ENCODE data around the gene TRA2A. TPM values are rescaled to one million over a fixed set of nuclear protein-coding genes. Genes with fewer than 3 reads are reported as not detected.
A peak's percentile ranks its signal among the peaks of the same experiment; 100 is the strongest.
"Not testable (repeated sequence)": the region's sequence is repeated elsewhere in the genome, so short reads cannot be mapped to it uniquely, and the experiment has no call there.

The TRA2A gene
- total RNA-seq, 2 donors from 2014 or later: 104 to 114 TPM

DNA sequence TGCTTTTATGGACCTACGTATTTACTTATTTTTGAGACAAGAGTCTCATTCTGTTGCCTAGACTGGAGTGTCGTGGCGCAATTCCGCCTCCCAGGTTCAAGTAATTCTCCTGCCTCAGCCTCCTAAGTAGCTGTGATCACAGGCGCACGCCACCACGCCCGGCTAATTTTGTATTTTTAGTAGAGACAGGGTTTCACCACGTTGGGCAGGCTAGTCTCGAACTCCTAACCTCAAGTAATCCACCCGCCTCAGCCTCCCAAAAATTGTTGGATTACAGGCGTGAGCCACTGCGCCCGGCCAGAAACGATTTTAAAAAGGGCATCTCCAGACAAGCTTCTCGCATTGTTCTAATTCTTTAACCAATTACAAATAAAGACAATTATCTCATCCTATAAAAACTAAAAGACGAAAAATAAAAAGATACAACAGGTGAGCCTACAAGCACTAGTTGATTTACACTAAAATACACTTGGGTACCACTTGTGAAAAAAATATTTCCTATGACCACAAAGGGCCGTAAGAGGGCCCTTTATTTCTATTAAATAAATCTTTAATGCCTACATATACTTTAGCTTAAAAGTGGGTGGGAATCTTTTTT lies 2.4 kb downstream of the TRA2A start:
- peaks cover 21% of the 10 kb centered on the region for H3K36me3 Mint-ChIP-seq (ENCODE audit: low read depth)
- WGBS, 2 experiments (ENCODE audit: insufficient coverage in 1 of 2, insufficient read length in 1 of 2): 76 to 86% methylated on average over 14 to 18 of the region's 18 CpGs
- Histone ChIP-seq H3K27me3 (ENCODE audit: control insufficient read depth, insufficient read depth, low read length, poor library complexity, severe bottlenecking) (no peaks in the 10 kb centered on the region), H3K9me3 (ENCODE audit: control insufficient read depth, low read length) (no peaks in the 10 kb centered on the region), H3K27ac (ENCODE audit: low read depth, low read length) (no peak overlapping the region), H3K4me1 (ENCODE audit: control insufficient read depth, insufficient read depth, low read length) (no peaks in the 10 kb centered on the region), H3K4me3 (ENCODE audit: low read length) (peak overlapping the region; percentile 99), H3K9ac (ENCODE audit: extremely low read depth, low read length, poor library complexity, severe bottlenecking) (peak overlapping the region; percentile 100), H3K36me3 (ENCODE audit: control insufficient read depth, insufficient read depth, low read length) (peaks cover 20% of the 10 kb centered on the region)
- no peaks in the 10 kb centered on the region for H3K9me3 Mint-ChIP-seq
- H3K27me3 Mint-ChIP-seq (ENCODE audit: insufficient read depth): no peaks in the 10 kb centered on the region
- no peak for DNase-seq
- peaks cover 34% of the 10 kb centered on the region for H3K4me1 Mint-ChIP-seq
- peak overlapping the region; percentile 100 for H3K27ac Mint-ChIP-seq
- peak overlapping the region; percentile 100 for H3K4me3 Mint-ChIP-seq
- TF ChIP-seq, protein P1, sequence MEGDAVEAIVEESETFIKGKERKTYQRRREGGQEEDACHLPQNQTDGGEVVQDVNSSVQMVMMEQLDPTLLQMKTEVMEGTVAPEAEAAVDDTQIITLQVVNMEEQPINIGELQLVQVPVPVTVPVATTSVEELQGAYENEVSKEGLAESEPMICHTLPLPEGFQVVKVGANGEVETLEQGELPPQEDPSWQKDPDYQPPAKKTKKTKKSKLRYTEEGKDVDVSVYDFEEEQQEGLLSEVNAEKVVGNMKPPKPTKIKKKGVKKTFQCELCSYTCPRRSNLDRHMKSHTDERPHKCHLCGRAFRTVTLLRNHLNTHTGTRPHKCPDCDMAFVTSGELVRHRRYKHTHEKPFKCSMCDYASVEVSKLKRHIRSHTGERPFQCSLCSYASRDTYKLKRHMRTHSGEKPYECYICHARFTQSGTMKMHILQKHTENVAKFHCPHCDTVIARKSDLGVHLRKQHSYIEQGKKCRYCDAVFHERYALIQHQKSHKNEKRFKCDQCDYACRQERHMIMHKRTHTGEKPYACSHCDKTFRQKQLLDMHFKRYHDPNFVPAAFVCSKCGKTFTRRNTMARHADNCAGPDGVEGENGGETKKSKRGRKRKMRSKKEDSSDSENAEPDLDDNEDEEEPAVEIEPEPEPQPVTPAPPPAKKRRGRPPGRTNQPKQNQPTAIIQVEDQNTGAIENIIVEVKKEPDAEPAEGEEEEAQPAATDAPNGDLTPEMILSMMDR (conservative IDR thresholded peaks at IDR 0.05): no peak

DNA sequence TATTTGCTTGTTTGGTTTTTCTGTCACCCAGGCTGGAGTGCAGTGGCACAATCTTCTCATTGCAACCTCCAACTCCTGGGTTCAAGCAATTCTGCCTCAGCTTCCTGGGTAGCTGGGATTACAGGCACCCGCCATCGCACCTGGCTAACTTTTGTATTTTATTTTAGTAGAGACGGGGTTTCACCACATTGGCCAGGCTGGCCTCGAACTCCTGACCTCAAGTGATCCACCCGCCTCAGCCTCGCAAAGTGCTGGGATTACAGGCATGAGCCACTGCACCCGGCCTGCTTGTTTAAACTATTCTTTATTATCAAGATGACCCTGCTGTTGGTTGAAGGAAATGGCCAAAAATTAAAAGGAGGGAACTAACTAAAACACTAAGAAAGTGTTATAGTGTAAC lies 6.2 kb downstream of the TRA2A start:
- H3K4me3 ChIP-seq (ENCODE audit: low read length); H3K4me3 Mint-ChIP-seq; H3K27me3 Mint-ChIP-seq (ENCODE audit: insufficient read depth); H3K9me3 ChIP-seq (ENCODE audit: control insufficient read depth, low read length); DNase-seq; H3K9me3 Mint-ChIP-seq; H3K27me3 ChIP-seq (ENCODE audit: control insufficient read depth, insufficient read depth, low read length, poor library complexity, severe bottlenecking); H3K27ac Mint-ChIP-seq; H3K27ac ChIP-seq (ENCODE audit: low read depth, low read length); H3K9ac ChIP-seq (ENCODE audit: extremely low read depth, low read length, poor library complexity, severe bottlenecking); H3K4me1 ChIP-seq (ENCODE audit: control insufficient read depth, insufficient read depth, low read length): not testable (repeated sequence)
- Mint-ChIP-seq H3K4me1 (peaks cover 42% of the 10 kb centered on the region), H3K36me3 (ENCODE audit: low read depth) (peaks cover 41% of the 10 kb centered on the region)
- peaks cover 46% of the 10 kb centered on the region for H3K36me3 ChIP-seq (ENCODE audit: control insufficient read depth, insufficient read depth, low read length)
- WGBS, 2 experiments (ENCODE audit: insufficient coverage in 1 of 2, insufficient read length in 1 of 2): 78 to 97% methylated on average over 4 to 7 of the region's 7 CpGs

DNA sequence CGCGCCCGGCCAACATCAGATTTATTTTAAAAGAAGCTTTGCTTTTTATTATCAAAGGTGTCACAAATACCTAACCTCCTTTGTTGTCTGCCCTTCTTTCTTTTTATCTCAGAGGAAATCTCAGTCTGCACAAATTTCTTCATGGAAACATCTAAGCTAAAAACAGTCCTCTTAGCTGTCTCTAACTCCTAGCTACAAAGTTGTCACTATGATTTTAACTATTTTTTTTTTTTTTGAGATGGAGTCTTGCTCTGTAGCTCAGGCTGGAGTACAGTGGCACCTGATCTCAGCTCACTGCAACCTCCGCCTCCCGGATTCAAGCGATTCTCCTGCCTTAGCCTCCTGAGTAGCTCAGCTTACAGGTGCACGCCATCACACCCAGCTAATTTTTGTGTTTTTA lies 7.3 kb downstream of the TRA2A start:
- DNase-seq: no peak
- Histone ChIP-seq H3K27me3 (ENCODE audit: control insufficient read depth, insufficient read depth, low read length, poor library complexity, severe bottlenecking) (no peaks in the 10 kb centered on the region), H3K27ac (ENCODE audit: low read depth, low read length) (no peak overlapping the region), H3K4me3 (ENCODE audit: low read length) (no peak overlapping the region), H3K9me3 (ENCODE audit: control insufficient read depth, low read length) (no peaks in the 10 kb centered on the region), H3K4me1 (ENCODE audit: control insufficient read depth, insufficient read depth, low read length) (no peaks in the 10 kb centered on the region), H3K36me3 (ENCODE audit: control insufficient read depth, insufficient read depth, low read length) (peaks cover 57% of the 10 kb centered on the region), H3K9ac (ENCODE audit: extremely low read depth, low read length, poor library complexity, severe bottlenecking) (no peak overlapping the region)
- peak overlapping the region; percentile 8 for H3K27ac Mint-ChIP-seq
- TF ChIP-seq, protein P1 (conservative IDR thresholded peaks at IDR 0.05): no peak
- peaks cover 35% of the 10 kb centered on the region for H3K4me1 Mint-ChIP-seq
- H3K36me3 Mint-ChIP-seq (ENCODE audit: low read depth): peaks cover 45% of the 10 kb centered on the region
- H3K4me3 Mint-ChIP-seq: no peak overlapping the region
- 91 to 98% methylated on average over 4 to 7 of the region's 7 CpGs for WGBS, 2 experiments (ENCODE audit: insufficient coverage in 1 of 2, insufficient read length in 1 of 2)
- H3K27me3 Mint-ChIP-seq (ENCODE audit: insufficient read depth): no peaks in the 10 kb centered on the region
- no peaks in the 10 kb centered on the region for H3K9me3 Mint-ChIP-seq

All from endodermal cell (in vitro differentiated cells).